GM23338 (cell line): ENCODE measurements around the gene PROP1. TPM values are rescaled to one million over a fixed set of nuclear protein-coding genes. Genes with fewer than 3 reads are reported as not detected.

Source experiments
- ATAC-seq: fragments of 200-7000 bp; cut with Tn5 transposase; 3 replicates; pipeline ENCODE4 v1.9.1; 2020
- DNase-seq: peaks from one replicate; pipeline ENCODE4 v3.0.0-alpha.2; 2015; ENCODE audit warnings: low spot score
- H2AFZ ChIP-seq: fragments of 200-600 bp; sonication (generic); 2 replicates; pipeline ENCODE4 v1.8.0; 2016; ENCODE audit warnings: antibody characterized with exemption, mild to moderate bottlenecking, moderate library complexity
- H3F3A ChIP-seq: fragments of 200-600 bp; sonication (generic); replicated peaks from 2 replicates; pipeline ENCODE4 v1.8.0; 2017; ENCODE audit warnings: antibody characterized with exemption, mixed run types, low read depth
- H3K27ac ChIP-seq: fragments of 200-600 bp; sonication (generic); 2 replicates; pipeline ENCODE4 v1.6.1; 2016; ENCODE audit warnings: low read depth
- H3K27me3 ChIP-seq: fragments of 200-600 bp; sonication (generic); 2 replicates; pipeline ENCODE4 v1.8.0; 2016; ENCODE audit warnings: mild to moderate bottlenecking, mixed run types, moderate library complexity; ENCODE audit not compliant: insufficient read depth
- H3K36me3 ChIP-seq: fragments of 200-600 bp; sonication (generic); 2 replicates; pipeline ENCODE4 v1.8.0; 2016; ENCODE audit warnings: mild to moderate bottlenecking; ENCODE audit not compliant: insufficient read depth
- H3K4me1 ChIP-seq: fragments of 200-600 bp; sonication (generic); 2 replicates; pipeline ENCODE4 v1.8.0; 2016; ENCODE audit warnings: mild to moderate bottlenecking, moderate library complexity; ENCODE audit not compliant: insufficient read depth
- H3K4me2 ChIP-seq: fragments of 200-600 bp; sonication (generic); 2 replicates; pipeline ENCODE4 v1.7.1; 2017; ENCODE audit warnings: mixed run types
- H3K4me3 ChIP-seq: fragments of 200-600 bp; sonication (generic); 2 replicates; pipeline ENCODE4 v1.6.1; 2016; ENCODE audit warnings: mixed run types
- H3K79me2 ChIP-seq: fragments of 200-600 bp; sonication (generic); replicated peaks from 2 replicates; pipeline ENCODE4 v1.8.0; 2017; ENCODE audit warnings: mild to moderate bottlenecking; ENCODE audit not compliant: insufficient read depth
- H3K9me2 ChIP-seq: fragments of 200-600 bp; sonication (generic); 2 replicates; pipeline ENCODE4 v1.8.0; 2017; ENCODE audit not compliant: insufficient read depth
- H4K20me1 ChIP-seq: fragments of 200-600 bp; sonication (generic); replicated peaks from 2 replicates; pipeline ENCODE4 v1.8.0; 2017; ENCODE audit warnings: mild to moderate bottlenecking; ENCODE audit not compliant: insufficient read depth
- H3K27ac Mint-ChIP-seq: 2 replicates; pipeline ENCODE4 v1.8.0; 2020; ENCODE audit warnings: inconsistent platforms, mild to moderate bottlenecking, moderate library complexity, mixed read lengths
- H3K27me3 Mint-ChIP-seq: 3 replicates; pipeline ENCODE4 v1.8.0; 2022; ENCODE audit warnings: low read depth, mild to moderate bottlenecking, moderate library complexity, mixed read lengths, inconsistent platforms; ENCODE audit not compliant: insufficient read depth, poor library complexity
- H3K36me3 Mint-ChIP-seq: 3 replicates; pipeline ENCODE4 v1.8.0; 2021; ENCODE audit warnings: low read depth, mild to moderate bottlenecking, inconsistent platforms, moderate library complexity, mixed read lengths
- H3K4me1 Mint-ChIP-seq: 3 replicates; pipeline ENCODE4 v1.8.0; 2020; ENCODE audit warnings: mild to moderate bottlenecking, inconsistent platforms, mixed read lengths
- H3K4me3 Mint-ChIP-seq: 3 replicates; pipeline ENCODE4 v1.8.0; 2021; ENCODE audit warnings: moderate library complexity, mild to moderate bottlenecking, inconsistent platforms, mixed read lengths
- H3K9me3 Mint-ChIP-seq: 3 replicates; pipeline ENCODE4 v1.8.0; 2020; ENCODE audit warnings: moderate library complexity, mild to moderate bottlenecking, inconsistent platforms, mixed read lengths
- ETS1 ChIP-seq: IDR thresholded peaks from 2 replicates; pipeline ENCODE4 v1.6.1; 2016; ENCODE audit warnings: antibody characterized with exemption
- EZH2 ChIP-seq: fragments of 200-600 bp; sonication (generic); IDR thresholded peaks from one replicate; pipeline ENCODE4 v1.8.0; 2017; ENCODE audit warnings: antibody characterized with exemption, mild to moderate bottlenecking, low read depth; ENCODE audit not compliant: unreplicated experiment
- EZH2phosphoT487 ChIP-seq: fragments of 200-600 bp; sonication (generic); IDR thresholded peaks from one replicate; pipeline ENCODE4 v1.8.1; 2018; ENCODE audit warnings: antibody characterized with exemption; ENCODE audit not compliant: unreplicated experiment
- NANOG ChIP-seq: IDR thresholded peaks from 2 replicates; pipeline ENCODE4 v1.6.1; 2016; ENCODE audit warnings: antibody characterized with exemption, borderline replicate concordance
- POLR2AphosphoS5 ChIP-seq: IDR thresholded peaks from 2 replicates; pipeline ENCODE4 v1.6.1; 2016; ENCODE audit warnings: antibody characterized with exemption, low read depth
- REST ChIP-seq: IDR thresholded peaks from one replicate; pipeline ENCODE4 v1.6.1; 2018; ENCODE audit warnings: antibody characterized with exemption; ENCODE audit not compliant: unreplicated experiment
- STAT1 ChIP-seq: IDR thresholded peaks from one replicate; pipeline ENCODE4 v1.6.1; 2016; ENCODE audit warnings: antibody characterized with exemption; ENCODE audit not compliant: unreplicated experiment
- ZNF114 ChIP-seq: fragments of 250-450 bp; sonication (Bioruptor Pico); IDR thresholded peaks from 2 replicates; pipeline ENCODE4 v1.5.0; 2020; ENCODE audit warnings: mild to moderate bottlenecking, moderate library complexity
- ZNF331 ChIP-seq: fragments of 250-450 bp; sonication (Bioruptor Pico); IDR thresholded peaks from 2 replicates; pipeline ENCODE4 v1.5.0; 2020; ENCODE audit warnings: low read depth, mild to moderate bottlenecking, moderate library complexity
- polyA plus RNA-seq: library from polyadenylated mRNA; unstranded; fragments of >200 nt; fragmentation: Nextera tagmentation; extraction: Ambion mirVana; gene quantifications from 2 replicates; pipeline ENCODE4 v1.2.1, GENCODE V29; 2016
- total RNA-seq: library from RNA; depleted of rRNA; stranded (reverse); fragments of >200 nt; shearing (Covaris generic); gene quantifications from 2 replicates; pipeline ENCODE4 v1.2.3, GENCODE V29; 2014
- TF ChIP-seq, protein P1 (sequence below): fragments of 250-450 bp; sonication (Bioruptor Pico); IDR thresholded peaks from 2 replicates; pipeline ENCODE4 v1.5.0; 2020; ENCODE audit warnings: mild to moderate bottlenecking, moderate library complexity

The PROP1 gene
- total and polyA plus RNA-seq, 2 experiments from 2014 or later, result not detected

DNA sequence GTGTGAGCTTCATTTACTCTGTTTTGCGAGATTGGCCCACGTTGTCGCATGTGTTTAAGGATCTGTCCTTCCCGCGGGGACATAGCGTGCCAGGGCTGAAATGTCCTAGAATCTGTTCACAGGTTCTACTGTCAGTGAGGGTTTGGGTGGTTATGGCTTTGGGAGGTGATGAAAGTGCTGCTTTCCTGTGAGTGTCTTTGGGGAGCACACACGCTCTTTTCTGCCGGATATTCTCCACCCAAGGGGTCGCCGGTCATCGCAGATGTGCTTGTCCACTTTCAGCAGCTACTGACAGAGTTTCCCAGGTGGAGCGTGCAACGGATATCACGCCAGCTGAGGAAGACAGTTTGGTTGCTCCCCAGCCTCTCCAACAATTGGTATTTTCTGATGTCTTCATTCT lies 32.1 kb downstream of the PROP1 start:
- TF ChIP-seq REST (no peak), POLR2AphosphoS5 (no peak), NANOG (no peak), ZNF114 (CRISPR knock-in tag) (no peak), EZH2 (no peak), ZNF331 (CRISPR knock-in tag) (no peak), ETS1 (no peak), STAT1 (no peak), EZH2phosphoT487 (no peak)
- TF ChIP-seq, protein P1, sequence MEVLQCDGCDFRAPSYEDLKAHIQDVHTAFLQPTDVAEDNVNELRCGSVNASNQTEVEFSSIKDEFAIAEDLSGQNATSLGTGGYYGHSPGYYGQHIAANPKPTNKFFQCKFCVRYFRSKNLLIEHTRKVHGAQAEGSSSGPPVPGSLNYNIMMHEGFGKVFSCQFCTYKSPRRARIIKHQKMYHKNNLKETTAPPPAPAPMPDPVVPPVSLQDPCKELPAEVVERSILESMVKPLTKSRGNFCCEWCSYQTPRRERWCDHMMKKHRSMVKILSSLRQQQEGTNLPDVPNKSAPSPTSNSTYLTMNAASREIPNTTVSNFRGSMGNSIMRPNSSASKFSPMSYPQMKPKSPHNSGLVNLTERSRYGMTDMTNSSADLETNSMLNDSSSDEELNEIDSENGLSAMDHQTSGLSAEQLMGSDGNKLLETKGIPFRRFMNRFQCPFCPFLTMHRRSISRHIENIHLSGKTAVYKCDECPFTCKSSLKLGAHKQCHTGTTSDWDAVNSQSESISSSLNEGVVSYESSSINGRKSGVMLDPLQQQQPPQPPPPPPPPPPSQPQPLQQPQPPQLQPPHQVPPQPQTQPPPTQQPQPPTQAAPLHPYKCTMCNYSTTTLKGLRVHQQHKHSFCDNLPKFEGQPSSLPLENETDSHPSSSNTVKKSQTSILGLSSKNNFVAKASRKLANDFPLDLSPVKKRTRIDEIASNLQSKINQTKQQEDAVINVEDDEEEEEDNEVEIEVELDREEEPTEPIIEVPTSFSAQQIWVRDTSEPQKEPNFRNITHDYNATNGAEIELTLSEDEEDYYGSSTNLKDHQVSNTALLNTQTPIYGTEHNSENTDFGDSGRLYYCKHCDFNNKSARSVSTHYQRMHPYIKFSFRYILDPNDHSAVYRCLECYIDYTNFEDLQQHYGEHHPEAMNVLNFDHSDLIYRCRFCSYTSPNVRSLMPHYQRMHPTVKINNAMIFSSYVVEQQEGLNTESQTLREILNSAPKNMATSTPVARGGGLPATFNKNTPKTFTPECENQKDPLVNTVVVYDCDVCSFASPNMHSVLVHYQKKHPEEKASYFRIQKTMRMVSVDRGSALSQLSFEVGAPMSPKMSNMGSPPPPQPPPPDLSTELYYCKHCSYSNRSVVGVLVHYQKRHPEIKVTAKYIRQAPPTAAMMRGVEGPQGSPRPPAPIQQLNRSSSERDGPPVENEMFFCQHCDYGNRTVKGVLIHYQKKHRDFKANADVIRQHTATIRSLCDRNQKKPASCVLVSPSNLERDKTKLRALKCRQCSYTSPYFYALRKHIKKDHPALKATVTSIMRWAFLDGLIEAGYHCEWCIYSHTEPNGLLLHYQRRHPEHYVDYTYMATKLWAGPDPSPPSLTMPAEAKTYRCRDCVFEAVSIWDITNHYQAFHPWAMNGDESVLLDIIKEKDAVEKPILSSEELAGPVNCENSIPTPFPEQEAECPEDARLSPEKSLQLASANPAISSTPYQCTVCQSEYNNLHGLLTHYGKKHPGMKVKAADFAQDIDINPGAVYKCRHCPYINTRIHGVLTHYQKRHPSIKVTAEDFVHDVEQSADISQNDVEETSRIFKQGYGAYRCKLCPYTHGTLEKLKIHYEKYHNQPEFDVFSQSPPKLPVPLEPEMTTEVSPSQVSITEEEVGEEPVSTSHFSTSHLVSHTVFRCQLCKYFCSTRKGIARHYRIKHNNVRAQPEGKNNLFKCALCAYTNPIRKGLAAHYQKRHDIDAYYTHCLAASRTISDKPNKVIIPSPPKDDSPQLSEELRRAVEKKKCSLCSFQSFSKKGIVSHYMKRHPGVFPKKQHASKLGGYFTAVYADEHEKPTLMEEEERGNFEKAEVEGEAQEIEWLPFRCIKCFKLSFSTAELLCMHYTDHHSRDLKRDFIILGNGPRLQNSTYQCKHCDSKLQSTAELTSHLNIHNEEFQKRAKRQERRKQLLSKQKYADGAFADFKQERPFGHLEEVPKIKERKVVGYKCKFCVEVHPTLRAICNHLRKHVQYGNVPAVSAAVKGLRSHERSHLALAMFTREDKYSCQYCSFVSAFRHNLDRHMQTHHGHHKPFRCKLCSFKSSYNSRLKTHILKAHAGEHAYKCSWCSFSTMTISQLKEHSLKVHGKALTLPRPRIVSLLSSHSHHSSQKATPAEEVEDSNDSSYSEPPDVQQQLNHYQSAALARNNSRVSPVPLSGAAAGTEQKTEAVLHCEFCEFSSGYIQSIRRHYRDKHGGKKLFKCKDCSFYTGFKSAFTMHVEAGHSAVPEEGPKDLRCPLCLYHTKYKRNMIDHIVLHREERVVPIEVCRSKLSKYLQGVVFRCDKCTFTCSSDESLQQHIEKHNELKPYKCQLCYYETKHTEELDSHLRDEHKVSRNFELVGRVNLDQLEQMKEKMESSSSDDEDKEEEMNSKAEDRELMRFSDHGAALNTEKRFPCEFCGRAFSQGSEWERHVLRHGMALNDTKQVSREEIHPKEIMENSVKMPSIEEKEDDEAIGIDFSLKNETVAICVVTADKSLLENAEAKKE, result no peak
- Histone ChIP-seq H3K36me3 (no peaks in the 10 kb centered on the region), H3K27ac (no peak overlapping the region), H3K4me1 (peaks cover 2% of the 10 kb centered on the region; the same call in 1 of the 2 replicates), H3K4me3 (no peak overlapping the region), H3K9me2 (no peaks in the 10 kb centered on the region), H3K4me2 (no peak overlapping the region), H3K79me2 (no peaks in the 10 kb centered on the region), H3F3A (no peaks in the 10 kb centered on the region), H2AFZ (no peak overlapping the region), H4K20me1 (no peaks in the 10 kb centered on the region), H3K27me3 (no peaks in the 10 kb centered on the region)
- H3K36me3 Mint-ChIP-seq, result peaks cover 54% of the 10 kb centered on the region
- peaks cover 17% of the 10 kb centered on the region for H3K9me3 Mint-ChIP-seq
- no peak overlapping the region for H3K27ac Mint-ChIP-seq
- peaks cover 21% of the 10 kb centered on the region for H3K27me3 Mint-ChIP-seq
- no peak overlapping the region for H3K4me3 Mint-ChIP-seq
- peaks cover 21% of the 10 kb centered on the region for H3K4me1 Mint-ChIP-seq
- no peak for DNase-seq
- ATAC-seq, result no peak
